GM03348 (cell line): Measurements from ENCODE around the gene PI4K2A.
A peak's percentile ranks its signal among the peaks of the same experiment; 100 is the strongest.

Experiments used
- DNase-seq: peaks from one replicate; pipeline ENCODE4 v3.0.0; 2012; ENCODE audit warnings: low spot score

The PI4K2A gene

DNA sequence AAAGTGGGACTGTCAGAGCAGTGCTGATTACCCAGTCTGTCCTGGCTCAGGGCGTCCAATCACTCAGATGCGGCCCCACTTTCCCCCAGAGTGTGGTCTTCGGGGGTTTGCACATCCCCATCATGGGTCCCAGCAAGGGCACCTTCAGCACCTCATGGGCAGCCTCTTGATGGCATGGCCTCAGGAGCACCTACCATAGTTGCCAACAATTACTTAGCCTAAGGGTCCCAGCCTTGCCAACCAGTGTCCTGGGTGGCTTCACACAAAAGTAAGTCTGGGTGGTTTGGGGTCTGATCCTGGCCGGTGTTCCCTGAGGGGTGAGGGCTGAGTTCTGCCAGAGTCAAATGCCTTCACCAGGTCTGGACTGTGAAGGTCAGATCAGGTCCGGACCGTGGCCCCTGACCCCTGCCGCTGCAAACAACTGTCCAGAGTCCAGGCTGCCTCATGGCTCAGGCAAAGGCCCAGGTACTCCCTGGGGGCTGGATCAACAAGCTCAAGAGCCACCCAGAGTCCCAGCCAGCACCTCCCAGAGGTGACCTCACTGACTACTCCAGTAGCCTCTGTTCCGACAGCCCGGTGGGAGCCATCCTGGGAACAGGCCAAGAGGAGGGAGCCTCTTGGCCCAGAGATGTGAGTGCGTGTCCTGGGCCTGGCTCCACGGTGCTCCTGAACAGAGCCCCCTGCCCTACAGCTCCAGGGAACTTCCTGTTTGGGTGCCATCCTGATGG lies 66.8 kb downstream of the PI4K2A start:
- no peak for DNase-seq

DNA sequence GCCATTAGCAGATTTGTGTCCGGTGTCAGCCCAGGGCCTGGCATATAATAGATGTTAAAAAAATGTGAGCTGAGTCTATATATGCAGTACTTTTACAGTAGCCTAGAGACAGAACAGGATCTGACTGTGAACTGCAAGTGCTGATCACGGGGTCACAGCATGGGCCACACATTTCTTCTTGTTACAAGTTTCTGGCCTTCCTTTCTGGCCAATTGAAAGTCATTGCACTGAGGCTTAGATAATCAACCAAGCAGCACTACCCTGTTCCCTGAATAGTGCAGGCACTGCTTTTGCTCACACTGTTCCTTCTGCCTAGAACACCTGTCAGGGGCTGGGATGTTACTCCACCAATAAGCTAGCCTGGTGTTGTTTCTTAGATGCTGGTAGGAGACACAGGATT lies 67.7 kb downstream of the PI4K2A start:
- DNase-seq, result no peak

DNA sequence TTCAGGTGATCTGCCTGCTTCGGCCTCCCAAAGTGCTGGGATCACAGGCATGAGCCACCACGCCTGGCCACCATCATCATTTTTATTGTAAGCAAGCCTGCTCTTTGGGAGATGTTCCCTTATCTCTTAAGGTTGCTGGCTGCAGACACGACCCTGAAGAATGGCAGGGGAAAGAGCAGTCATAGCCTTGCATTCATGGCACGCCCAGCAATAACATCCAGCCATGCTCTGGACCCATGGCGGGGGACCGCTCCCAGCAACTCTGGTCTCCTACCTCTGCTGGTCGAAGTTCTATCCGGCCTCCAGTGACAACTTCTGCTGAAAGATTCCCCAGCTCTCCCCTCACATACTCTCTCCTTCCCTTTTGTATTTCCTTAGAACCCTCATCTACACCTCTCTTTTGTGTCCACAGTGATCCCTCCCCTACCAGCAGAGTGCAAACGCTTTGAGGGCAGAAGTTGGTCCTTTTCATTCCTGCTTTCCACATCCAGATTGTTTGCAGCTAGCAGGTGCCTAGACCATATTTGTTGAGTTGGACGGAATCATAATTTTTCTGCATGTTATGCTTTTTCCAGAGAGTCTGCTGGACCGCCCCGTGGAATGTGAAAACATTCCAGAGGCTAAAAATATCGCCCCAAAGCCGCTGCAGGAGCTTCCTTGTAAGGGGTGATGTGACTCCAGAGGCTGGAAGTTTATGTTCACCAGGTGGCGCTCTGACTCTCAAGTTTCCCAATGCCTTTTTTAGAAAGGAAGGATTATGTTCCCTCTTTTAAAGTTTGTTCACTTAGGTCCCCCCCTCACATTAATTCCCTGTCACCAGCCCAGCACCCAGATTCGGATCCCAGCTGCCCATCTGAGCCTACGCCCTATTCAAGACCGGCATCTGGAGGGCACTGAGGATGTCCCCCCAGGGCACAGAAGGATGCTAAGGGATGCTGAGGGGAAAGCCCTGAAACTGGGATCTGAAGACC lies 68.8 kb downstream of the PI4K2A start:
- DNase-seq, result peak; percentile 88

DNA sequence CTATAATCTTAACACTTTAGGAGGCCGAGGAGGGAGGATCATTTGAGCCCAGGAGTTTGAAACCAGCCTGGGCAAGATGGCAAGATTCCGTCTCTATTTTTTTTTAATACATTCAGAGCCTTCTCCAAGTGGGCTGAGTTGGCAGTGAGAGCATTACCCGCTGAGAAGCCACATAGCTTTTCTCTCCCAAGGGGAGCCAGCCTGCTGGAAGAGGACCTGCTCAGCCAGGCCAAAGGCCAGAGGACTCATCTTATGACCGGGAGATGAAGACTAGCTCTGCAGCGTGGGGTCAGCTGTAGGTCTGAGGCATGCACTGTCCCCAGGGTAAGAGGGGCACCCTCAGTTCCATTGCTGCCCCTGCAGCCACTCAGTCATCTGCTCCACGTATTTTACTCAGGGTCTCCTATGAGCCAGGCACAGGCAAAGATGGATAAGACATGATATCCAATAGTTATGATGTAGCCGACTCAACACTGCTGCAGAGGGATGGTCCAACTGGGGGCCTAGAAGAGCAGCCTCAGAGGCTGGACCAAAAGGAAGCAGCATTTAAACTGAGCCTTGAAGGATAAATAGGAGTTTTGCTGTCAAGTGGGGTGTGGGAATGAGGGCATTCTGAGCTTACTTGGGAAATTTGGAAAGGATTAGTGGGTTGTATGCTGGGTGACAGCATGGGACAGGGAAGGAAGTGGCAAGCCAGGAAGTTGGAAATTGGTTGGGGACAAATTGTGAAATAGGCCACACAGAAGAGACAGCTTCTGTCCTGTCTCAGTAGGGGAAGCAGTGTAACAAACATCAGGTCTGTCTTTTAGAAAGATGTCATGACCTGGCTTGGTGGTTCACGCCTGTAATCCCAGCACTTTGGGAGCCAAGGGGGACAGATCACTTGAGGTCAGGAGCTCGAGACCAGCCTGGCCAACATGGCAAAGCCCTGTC lies 71.4 kb downstream of the PI4K2A start:
- no peak for DNase-seq

DNA sequence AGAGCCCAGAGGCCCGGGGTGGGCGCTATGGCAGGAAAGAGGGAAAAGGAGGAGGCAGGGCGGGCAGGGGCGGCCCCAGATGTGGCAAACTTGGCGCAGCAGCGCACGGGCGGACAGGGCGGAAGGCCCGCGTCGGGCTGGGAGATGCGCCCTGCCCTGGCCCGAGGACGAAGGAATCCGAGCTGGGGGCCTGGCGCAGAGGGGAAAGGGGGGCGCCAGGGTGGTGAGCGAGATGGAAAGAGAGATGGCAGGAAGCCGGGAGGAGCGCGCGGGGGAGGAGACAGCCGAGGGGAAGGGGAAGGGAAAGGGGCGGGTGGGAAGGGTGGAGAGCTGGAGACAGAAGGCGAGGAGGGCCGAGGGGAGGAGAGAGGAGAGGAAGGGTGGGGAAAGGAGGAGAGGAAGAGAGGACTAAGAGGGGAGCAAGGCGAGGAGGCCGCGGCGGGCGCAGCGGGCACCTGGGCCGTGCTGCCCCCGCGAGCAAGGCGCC lies 72.9 kb downstream of the PI4K2A start, which contains the start of gene MARVELD1:
Gene MARVELD1, plus strand, starts transcription at position 392 of the 487 bp plus-strand sequence. CDS start 147 bp downstream, outside the sequence.
- DNase-seq, result peak; percentile 91

DNA sequence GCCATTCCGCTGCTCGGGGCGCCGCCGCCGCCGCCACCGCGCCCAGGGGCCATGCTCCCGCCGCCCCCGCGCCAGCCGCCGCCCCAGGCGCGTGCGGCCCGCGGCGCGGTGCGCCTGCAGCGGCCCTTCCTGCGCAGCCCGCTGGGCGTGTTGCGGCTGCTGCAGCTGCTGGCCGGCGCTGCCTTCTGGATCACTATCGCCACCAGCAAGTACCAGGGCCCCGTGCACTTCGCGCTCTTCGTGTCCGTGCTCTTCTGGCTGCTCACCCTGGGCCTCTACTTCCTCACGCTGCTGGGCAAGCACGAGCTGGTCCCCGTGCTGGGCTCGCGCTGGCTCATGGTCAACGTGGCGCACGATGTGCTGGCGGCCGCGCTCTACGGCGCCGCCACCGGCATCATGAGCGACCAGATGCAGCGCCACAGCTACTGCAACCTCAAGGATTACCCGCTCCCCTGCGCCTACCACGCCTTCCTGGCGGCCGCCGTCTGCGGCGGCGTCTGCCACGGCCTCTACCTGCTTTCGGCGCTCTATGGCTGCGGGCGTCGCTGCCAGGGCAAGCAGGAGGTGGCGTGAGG lies 73.4 kb downstream of the PI4K2A start:
- DNase-seq, result peak; percentile 71

DNA sequence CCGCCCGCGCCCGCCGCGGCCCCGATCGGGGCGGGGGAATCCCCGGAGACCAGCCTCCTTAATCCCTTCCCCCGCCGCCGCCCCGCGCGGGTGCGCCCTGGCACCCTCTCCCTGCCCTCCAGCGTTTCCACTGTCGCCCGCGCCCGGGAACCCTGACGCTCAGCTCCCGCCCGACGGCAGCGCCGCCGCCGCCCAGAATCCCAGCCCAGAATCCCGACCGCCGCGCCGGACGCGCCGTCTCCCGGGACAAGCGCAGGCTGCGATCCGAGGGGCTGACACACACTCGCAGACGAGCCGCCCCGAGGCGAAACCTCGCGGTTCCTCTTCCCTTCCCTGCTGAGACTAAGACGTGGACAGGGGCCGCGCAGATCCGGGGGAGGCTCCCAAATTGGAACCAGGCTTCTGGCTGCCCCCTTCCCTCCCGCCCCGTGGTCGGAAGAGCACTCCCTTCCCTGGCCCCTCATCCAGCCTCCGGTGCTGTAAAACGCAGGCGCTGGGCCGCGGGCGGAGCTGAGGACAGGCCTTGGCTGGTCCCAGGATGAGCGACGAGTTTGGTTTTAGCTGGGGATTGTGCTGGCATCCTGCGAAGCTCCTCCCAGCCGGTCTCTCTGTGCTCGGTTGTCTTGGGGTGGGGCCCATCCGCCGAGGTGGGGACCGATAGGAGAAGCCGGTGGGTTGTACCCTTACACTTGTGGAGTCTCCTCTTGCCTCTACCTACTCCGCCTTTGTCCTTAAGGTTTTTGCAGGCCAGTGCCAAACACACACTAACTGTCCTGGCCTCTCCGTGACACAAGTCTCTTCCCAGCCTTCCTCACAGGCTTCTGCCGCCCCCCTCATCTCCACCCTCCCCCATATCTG lies 74.2 kb downstream of the PI4K2A start:
- peak; percentile 86 for DNase-seq

DNA sequence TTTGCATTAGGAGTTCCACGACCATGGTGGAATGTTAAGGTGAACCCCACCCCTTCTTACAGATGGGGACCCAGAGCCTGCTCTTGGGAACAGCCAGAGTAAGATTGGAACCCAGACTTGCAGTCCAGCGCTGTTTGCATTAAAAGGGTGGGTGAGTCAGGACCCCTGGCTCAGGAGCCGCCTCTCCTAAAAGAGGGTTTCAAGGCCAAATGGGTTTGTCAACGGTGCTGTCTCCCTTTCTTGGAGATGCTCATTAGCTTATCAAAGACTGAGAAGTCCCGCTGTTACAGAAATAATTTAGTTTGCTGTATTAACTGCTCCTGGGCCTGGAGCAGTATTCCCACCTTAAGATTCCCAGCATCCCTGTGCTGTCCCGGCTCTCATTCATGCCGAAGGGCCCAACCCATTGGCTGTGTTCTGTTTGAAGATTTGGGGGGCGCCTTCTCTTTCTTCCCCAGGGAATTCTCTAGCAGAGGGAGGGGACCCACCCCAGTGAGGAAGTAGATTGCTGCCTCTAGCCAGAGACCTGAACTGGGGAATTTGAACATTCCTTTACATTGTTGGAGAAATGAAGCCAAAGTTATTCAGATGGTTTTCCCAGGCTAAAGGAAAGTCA lies 74.9 kb downstream of the PI4K2A start:
- DNase-seq, result no peak

DNA sequence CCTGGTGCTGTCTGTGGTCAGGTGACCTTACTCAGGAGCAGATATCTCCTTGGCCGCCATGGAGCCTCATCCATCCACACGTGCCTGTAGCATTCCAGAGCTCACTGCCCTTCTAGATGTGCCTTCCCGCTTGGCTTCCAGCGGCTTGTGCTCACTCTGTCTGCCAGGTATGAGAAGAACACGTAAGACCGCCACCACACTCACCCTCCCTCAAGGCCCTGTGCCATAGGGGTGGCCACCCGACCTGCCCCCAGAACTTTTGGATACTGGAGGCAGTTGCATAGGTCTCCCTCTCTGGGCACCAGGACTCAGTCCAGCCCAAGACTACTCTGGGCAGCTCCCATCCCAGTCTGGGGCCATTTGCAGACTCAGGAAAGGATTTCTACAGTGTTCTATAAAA lies 77.2 kb downstream of the PI4K2A start:
- no peak for DNase-seq

DNA sequence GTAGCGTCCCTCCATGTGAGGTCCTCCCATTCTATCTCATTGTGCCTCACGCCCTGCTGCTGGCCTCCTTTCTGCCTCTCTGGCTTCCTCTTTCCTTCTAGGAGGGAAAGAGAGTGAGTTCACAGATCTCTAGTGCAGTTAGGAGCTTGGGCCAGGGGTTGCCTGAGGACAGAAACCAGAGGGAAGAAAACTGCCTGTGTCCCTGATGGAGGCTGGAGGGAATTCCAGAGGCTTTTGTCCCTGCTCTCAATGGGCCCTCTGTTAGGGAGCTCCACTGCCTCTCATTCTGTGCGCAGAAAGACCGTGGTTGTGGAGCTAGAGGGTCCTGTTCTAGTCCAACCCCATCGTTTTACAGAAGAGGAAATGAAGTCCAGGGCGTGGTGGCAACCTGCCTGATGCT lies 77.7 kb downstream of the PI4K2A start:
- DNase-seq, result no peak

DNA sequence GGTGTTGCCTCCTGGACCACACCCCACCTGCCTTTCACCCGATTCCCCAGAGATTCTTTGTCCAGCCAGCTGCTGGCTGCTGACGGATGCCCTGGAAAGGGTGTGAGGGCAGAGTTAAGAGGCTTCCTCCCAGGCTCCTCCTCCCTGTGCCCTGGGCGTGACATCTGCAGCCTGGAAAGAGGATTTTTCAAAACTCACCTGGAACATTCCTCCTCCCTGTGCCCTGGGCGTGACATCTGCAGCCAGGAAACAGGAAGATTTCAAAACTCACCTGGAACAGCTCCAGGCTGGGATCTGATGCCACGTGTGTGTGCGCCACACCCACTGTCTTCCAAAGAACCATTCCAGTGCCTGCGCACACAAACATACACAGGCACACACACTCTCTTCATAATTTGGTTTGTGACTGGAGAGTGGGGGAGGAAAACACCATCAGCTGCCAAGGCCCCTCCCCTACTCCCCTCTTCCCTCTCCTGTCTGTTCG lies 78.2 kb downstream of the PI4K2A start:
- no peak for DNase-seq

DNA sequence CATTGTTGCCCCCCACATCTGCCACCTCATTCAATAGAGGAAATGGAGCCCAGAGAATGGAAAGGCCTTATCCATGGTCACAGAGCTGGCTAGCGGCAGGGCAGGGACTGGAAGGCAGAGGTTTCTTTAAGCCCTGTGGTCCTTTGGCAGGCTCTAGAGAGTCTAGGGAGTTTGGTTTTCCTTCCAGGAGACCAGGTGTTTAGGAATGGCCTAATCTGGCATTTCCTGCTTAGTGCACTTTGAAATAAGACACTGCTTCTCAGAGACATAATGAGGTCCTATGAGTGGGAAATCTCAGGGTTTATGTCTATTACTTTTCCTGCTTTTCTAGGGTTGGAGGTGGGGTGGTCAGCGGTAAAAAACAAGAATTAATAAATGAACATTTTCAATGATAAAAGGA lies 79.1 kb downstream of the PI4K2A start:
- no peak for DNase-seq

DNA sequence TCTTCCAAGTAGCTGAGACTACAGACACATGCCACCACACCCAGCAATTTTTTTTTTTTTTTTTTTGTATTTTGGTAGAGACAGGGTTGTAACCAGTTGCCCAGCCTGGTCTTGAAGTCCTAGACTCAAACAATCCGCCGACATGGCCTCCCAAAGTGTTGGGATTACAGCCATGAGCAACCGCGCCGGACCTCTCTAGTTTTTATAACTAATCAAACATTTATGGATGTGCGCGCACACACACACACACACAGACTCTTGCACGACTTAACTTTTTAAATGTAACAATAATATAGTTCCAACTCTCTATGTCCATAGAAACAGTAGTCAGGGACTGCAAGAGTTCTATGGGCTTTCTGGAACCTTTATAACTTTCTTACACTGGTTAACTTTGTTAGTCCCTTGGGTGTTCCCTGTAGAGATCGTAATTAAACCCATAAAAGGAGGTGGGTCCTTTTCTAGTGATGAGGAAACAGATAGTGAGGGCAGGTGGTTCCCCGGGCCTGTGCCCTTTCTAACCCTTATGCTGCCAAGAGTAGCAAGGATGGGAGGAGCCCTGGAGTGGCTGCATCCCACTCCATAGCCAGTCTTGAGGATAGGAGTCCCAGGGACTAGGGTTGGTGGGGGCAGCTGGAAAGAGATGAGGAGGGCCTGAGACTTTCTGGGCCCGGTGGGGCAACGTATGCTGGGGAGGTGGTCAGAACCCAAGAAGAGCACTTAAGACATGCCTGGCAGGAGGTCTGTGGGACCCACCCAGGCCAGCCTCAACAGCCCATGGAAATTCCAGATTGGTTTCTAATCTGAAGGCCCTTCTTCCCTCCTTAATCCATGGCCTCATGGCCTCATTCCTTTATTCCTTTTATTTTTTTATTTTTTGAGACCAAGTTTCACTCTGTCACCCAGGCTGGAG lies 81.7 kb downstream of the PI4K2A start:
- DNase-seq, result no peak

DNA sequence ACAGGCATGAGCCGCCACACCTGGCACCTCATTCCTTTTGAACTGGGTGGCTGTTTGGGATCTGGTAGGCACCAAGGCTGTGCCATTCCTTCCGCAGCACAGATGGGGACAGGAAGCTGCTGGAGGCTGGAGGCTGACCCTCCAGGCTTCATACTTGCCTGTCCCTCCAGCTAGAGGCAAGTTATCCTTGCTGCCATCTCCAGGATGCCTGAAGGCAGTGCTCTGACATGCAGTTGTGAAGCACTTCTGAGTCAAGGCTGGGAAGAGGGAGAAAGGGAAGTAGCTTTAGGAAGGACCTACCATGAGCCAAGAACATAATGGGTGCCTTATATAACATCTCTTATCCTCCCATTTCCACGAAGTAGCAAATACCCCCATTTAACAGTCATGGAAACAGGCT lies 82.5 kb downstream of the PI4K2A start:
- DNase-seq, result no peak

DNA sequence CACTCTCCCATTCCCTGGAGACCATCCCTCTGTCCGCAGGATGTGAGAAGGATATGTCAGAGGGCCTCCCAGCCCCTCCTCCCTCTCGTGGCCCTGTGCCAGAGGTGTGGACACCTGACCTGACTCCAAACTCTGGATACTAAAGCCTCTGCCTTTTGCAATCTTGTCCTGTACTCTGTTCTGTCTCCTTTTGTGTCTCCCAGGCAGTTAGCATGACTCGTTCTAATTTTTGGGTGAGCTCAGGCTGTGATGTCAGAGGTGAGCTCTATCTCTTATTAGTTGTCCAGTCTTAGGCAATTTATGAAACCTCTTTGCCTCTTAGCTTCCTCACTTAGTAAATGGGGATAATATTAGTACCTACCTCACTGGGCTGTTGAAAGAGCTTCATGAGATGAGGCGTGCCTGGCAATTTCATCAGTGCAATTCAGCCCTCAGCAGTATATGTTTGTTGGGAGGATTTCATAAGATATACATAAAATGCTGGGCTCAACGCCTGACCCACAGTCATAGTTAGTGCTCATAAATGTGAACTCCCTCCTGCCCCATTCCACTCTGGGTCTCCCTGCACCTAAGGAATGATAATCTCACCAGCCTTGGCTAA lies 84.0 kb downstream of the PI4K2A start:
- peak; percentile 40 for DNase-seq
